ENCODE data around the gene NSFL1C.
"Not testable (repeated sequence)": the region's sequence is repeated elsewhere in the genome, so short reads cannot be mapped to it uniquely, and the experiment has no call there.

NSFL1C gene
- total RNA-seq = 50.0 to 92.0 reads per million in 2 experiments

- DNase-seq (ENCODE audit: low read depth) = peak; percentile 96
These were observed at the start of gene NSFL1C for GRCh38 chr20:1466211-1467081. NSFL1C (minus strand) TSS chr20:1466849; CDS start chr20:1466824, 25 bp downstream.

GRCh38 chr20:1513801-1514200 is 47.2 kb upstream of the NSFL1C start:
- no peak for DNase-seq (ENCODE audit: low read depth)

GRCh38 chr20:1509237-1509636 is 42.6 kb upstream of the NSFL1C start:
- no peak for DNase-seq (ENCODE audit: low read depth)

GRCh38 chr20:1508574-1508973 is 41.9 kb upstream of the NSFL1C start:
- no peak for DNase-seq (ENCODE audit: low read depth)

GRCh38 chr20:1507276-1507675 is 40.6 kb upstream of the NSFL1C start:
- DNase-seq (ENCODE audit: low read depth) = no peak

GRCh38 chr20:1505871-1506270 is 39.2 kb upstream of the NSFL1C start:
- no peak for DNase-seq (ENCODE audit: low read depth)

- DNase-seq (ENCODE audit: low read depth) = no peak
These were observed 38.7 kb upstream of the NSFL1C start for GRCh38 chr20:1505361-1505760.

- peak; percentile 68 for DNase-seq (ENCODE audit: low read depth)
These were observed 37.0 kb upstream of the NSFL1C start for GRCh38 chr20:1503564-1504227.

- DNase-seq (ENCODE audit: low read depth) = no peak
These were observed 33.8 kb upstream of the NSFL1C start for GRCh38 chr20:1500496-1500895.

- DNase-seq (ENCODE audit: low read depth) = no peak
These were observed 33.1 kb upstream of the NSFL1C start for GRCh38 chr20:1499528-1500420.

GRCh38 chr20:1497371-1497770 is 30.7 kb upstream of the NSFL1C start:
- DNase-seq (ENCODE audit: low read depth) = not testable (repeated sequence)

GRCh38 chr20:1496930-1497329 is 30.3 kb upstream of the NSFL1C start:
- no peak for DNase-seq (ENCODE audit: low read depth)

- no peak for DNase-seq (ENCODE audit: low read depth)
These were observed 27.8 kb upstream of the NSFL1C start for GRCh38 chr20:1494436-1494835.

GRCh38 chr20:1493536-1493935 is 26.9 kb upstream of the NSFL1C start:
- DNase-seq (ENCODE audit: low read depth) = no peak

GRCh38 chr20:1491860-1492642 is 25.4 kb upstream of the NSFL1C start:
- no peak for DNase-seq (ENCODE audit: low read depth)

- DNase-seq (ENCODE audit: low read depth) = no peak
These were observed 24.7 kb upstream of the NSFL1C start, which contains the start of gene SIRPB2 for GRCh38 chr20:1491281-1491840. SIRPB2 (minus strand) TSS chr20:1491420; CDS start chr20:1491359, 61 bp downstream.

- no peak for DNase-seq (ENCODE audit: low read depth)
These were observed 24.1 kb upstream of the NSFL1C start for GRCh38 chr20:1490643-1491195.

- no peak for DNase-seq (ENCODE audit: low read depth)
These were observed 23.3 kb upstream of the NSFL1C start for GRCh38 chr20:1489764-1490436.

- no peak for DNase-seq (ENCODE audit: low read depth)
These were observed 22.7 kb upstream of the NSFL1C start for GRCh38 chr20:1489325-1489724.

GRCh38 chr20:1486566-1486965 is 19.9 kb upstream of the NSFL1C start:
- DNase-seq (ENCODE audit: low read depth) = no peak
